ENCODE results near the gene CCL21.

DNA sequence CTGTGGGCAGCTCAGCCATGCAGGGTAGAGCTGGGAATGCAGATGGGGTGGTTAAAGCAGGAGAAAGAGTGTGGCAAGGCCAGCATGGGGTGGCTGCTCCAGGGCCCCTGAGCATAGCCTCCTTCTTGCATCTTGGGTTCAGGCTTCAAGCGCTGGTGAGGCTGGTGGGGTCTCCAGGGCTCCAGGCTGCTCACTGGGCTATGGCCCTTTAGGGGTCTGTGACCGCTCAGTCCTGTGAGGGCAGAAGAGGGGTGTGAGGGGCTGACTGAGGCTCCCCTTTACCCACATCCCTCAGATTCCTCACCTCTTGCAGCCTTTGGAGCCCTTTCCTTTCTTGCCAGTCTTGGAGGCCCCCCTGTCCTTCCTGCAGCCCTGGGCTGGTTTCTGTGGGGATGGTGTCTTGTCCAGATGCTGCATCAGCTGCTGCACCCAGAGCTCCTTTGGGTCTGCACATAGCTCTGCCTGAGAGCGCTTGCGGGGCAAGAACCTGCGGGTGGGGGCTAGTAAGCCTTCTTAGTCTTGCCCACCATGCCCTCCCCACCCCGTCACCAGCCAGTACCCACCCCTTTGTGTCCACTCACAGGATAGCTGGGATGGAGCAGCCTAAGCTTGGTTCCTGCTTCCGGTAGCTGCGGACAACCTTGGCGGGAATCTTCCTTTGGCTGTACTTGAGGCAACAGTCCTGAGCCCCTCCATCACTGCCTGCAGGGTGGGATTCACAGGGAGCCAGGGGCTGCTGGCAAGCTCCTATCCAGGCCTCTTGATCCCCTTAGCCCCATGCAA lies 549 bp downstream of the CCL21 start:
- TF ChIP-seq, protein P1, sequence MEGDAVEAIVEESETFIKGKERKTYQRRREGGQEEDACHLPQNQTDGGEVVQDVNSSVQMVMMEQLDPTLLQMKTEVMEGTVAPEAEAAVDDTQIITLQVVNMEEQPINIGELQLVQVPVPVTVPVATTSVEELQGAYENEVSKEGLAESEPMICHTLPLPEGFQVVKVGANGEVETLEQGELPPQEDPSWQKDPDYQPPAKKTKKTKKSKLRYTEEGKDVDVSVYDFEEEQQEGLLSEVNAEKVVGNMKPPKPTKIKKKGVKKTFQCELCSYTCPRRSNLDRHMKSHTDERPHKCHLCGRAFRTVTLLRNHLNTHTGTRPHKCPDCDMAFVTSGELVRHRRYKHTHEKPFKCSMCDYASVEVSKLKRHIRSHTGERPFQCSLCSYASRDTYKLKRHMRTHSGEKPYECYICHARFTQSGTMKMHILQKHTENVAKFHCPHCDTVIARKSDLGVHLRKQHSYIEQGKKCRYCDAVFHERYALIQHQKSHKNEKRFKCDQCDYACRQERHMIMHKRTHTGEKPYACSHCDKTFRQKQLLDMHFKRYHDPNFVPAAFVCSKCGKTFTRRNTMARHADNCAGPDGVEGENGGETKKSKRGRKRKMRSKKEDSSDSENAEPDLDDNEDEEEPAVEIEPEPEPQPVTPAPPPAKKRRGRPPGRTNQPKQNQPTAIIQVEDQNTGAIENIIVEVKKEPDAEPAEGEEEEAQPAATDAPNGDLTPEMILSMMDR (optimal IDR thresholded peaks at IDR 0.05 in 1 of 3, IDR thresholded peaks at IDR 0.05 in 1 of 3, conservative IDR thresholded peaks at IDR 0.05 in 1 of 3; ENCODE audit: extremely low read depth in 1 of 3, insufficient read depth in 2 of 3, low read length in 3 of 3) = no peak
- TF ChIP-seq EZH2 (IDR thresholded peaks at IDR 0.05; ENCODE audit: low read length) = no peak
